HEK293 (cell line): Measurements from ENCODE around the gene CDRT15L2.
"Not testable (repeated sequence)": the region's sequence is repeated elsewhere in the genome, so short reads cannot be mapped to it uniquely, and the experiment has no call there.

Source experiments
- CTCF ChIP-seq: fragments of 450-650 bp; formaldehyde crosslinking; IDR thresholded peaks from 2 replicates; pipeline ENCODE4 v1.5.1; 2016; ENCODE audit warnings: missing biosample characterization, missing genetic modification characterization
- PRDM10 ChIP-seq: fragments of 450-650 bp; formaldehyde crosslinking; IDR thresholded peaks from 2 replicates; pipeline ENCODE4 v1.5.1; 2016; ENCODE audit warnings: missing biosample characterization, missing genetic modification characterization
- PRDM4 ChIP-seq: fragments of 450-650 bp; formaldehyde crosslinking; IDR thresholded peaks from 2 replicates; pipeline ENCODE4 v1.5.1; 2017; ENCODE audit warnings: missing biosample characterization, missing genetic modification characterization
- SP2 ChIP-seq: fragments of 450-650 bp; formaldehyde crosslinking; IDR thresholded peaks from 2 replicates; pipeline ENCODE4 v1.5.1; 2016; ENCODE audit warnings: missing biosample characterization, missing genetic modification characterization
- SP3 ChIP-seq: fragments of 450-650 bp; formaldehyde crosslinking; IDR thresholded peaks from 2 replicates; pipeline ENCODE4 v1.5.1; 2016; ENCODE audit warnings: missing biosample characterization, missing genetic modification characterization
- YY1 ChIP-seq: fragments of 450-650 bp; formaldehyde crosslinking; IDR thresholded peaks from 2 replicates; pipeline ENCODE4 v1.5.1; 2018; ENCODE audit warnings: missing biosample characterization, missing genetic modification characterization
- ZBTB7A ChIP-seq: fragments of 450-650 bp; formaldehyde crosslinking; IDR thresholded peaks from 2 replicates; pipeline ENCODE4 v1.5.1; 2016; ENCODE audit warnings: low read depth, missing biosample characterization, missing genetic modification characterization
- ZNF221 ChIP-seq: fragments of 450-650 bp; formaldehyde crosslinking; IDR thresholded peaks from 2 replicates; pipeline ENCODE4 v1.5.1; 2017; ENCODE audit warnings: missing biosample characterization, missing genetic modification characterization, borderline replicate concordance
- ZNF624 ChIP-seq: fragments of 450-650 bp; formaldehyde crosslinking; IDR thresholded peaks from 2 replicates; pipeline ENCODE4 v1.5.1; 2017; ENCODE audit warnings: missing biosample characterization, missing genetic modification characterization

GRCh38 chr17:20583891-20584577, 4.5 kb downstream of the CDRT15L2 start:
- TF ChIP-seq CTCF, ZNF624, PRDM10, PRDM4, SP2, YY1, ZBTB7A, ZNF221, SP3 (tag by site-specific recombination): not testable (repeated sequence)
